ENCODE results near the gene DENND2C. TPM values are rescaled to one million over a fixed set of nuclear protein-coding genes. Genes with fewer than 3 reads are reported as not detected.
A peak's percentile ranks its signal among the peaks of the same experiment; 100 is the strongest.

The DENND2C gene
- total RNA-seq = 1 to 10 TPM; 2.3 to 3.1 TPM
- long read RNA-seq, full-length matches to known transcripts = 1 of 4 reads
- long read RNA-seq, partial matches to known transcripts = 2 of 4 reads
- long read RNA-seq, other reads (novel, unspliced or antisense) = 1 of 4 reads

- ATAC-seq = peak; percentile 53 to 78
- no peak for DNase-seq
- intact Hi-C loops (cut with DNase I) = loop anchor here in 1 of 2 donors (10.0 kb wide), 1 partner anchor 85 kb away; the partner anchor contains the start of gene BCAS2
Measured at GRCh38 chr1:114669562-114670082, at the start of gene DENND2C. Gene DENND2C, minus strand, starts transcription at chr1:114670049. Its CDS starts 44,065 bp downstream, at chr1:114625984.

GRCh38 chr1:114719424-114719787, 49.6 kb upstream of the DENND2C start:
- ATAC-seq (no peak), DNase-seq (no peak)
- intact Hi-C loops (cut with DNase I) = no loop called here

GRCh38 chr1:114718661-114719423, 49.0 kb upstream of the DENND2C start:
- intact Hi-C loops (cut with DNase I) = no loop called here
- no peak for DNase-seq
- no peak for ATAC-seq

GRCh38 chr1:114716304-114717170, 46.7 kb upstream of the DENND2C start, which contains the start of gene NRAS:
Gene NRAS, minus strand, starts transcription at chr1:114716771. Its CDS starts 611 bp downstream, at chr1:114716160.
- peak; percentile 99 to 100 for ATAC-seq
- intact Hi-C loops (cut with DNase I) = no loop called here
- DNase-seq = peak; percentile 97

- ATAC-seq (peak in 1 of 2 donors; percentile 10), DNase-seq (no peak)
- intact Hi-C loops (cut with DNase I) = no loop called here
Measured at GRCh38 chr1:114715952-114716303, 46.1 kb upstream of the DENND2C start.

- DNase-seq = no peak
- ATAC-seq = no peak
- intact Hi-C loops (cut with DNase I) = no loop called here
Measured at GRCh38 chr1:114712977-114713376, 43.1 kb upstream of the DENND2C start.

- DNase-seq (no peak), ATAC-seq (no peak)
- intact Hi-C loops (cut with DNase I) = no loop called here
Measured at GRCh38 chr1:114710360-114710759, 40.5 kb upstream of the DENND2C start.

GRCh38 chr1:114707604-114708003, 37.8 kb upstream of the DENND2C start:
- DNase-seq (no peak), ATAC-seq (no peak)
- intact Hi-C loops (cut with DNase I) = no loop called here

- no peak for ATAC-seq
- no peak for DNase-seq
- intact Hi-C loops (cut with DNase I) = no loop called here
Measured at GRCh38 chr1:114703242-114703641, 33.4 kb upstream of the DENND2C start.

GRCh38 chr1:114702737-114703136, 32.9 kb upstream of the DENND2C start:
- ATAC-seq (no peak), DNase-seq (no peak)
- intact Hi-C loops (cut with DNase I) = no loop called here

GRCh38 chr1:114701931-114702330, 32.1 kb upstream of the DENND2C start:
- intact Hi-C loops (cut with DNase I) = no loop called here
- DNase-seq = no peak
- ATAC-seq = no peak

- intact Hi-C loops (cut with DNase I) = no loop called here
- ATAC-seq = no peak
- DNase-seq = no peak
Measured at GRCh38 chr1:114700036-114700600, 30.3 kb upstream of the DENND2C start.

- no peak for DNase-seq
- no peak for ATAC-seq
- intact Hi-C loops (cut with DNase I) = no loop called here
Measured at GRCh38 chr1:114696810-114697209, 27.0 kb upstream of the DENND2C start.

- DNase-seq (no peak), ATAC-seq (no peak)
- intact Hi-C loops (cut with DNase I) = no loop called here
Measured at GRCh38 chr1:114695430-114696058, 25.7 kb upstream of the DENND2C start, which contains the start of gene AMPD1. Gene AMPD1, minus strand, starts transcription at chr1:114695546. Its CDS starts 75 bp downstream, at chr1:114695471.

- intact Hi-C loops (cut with DNase I) = no loop called here
- no peak for ATAC-seq
- no peak for DNase-seq
Measured at GRCh38 chr1:114694540-114695310, 24.9 kb upstream of the DENND2C start.

- intact Hi-C loops (cut with DNase I) = no loop called here
- ATAC-seq (no peak), DNase-seq (no peak)
Measured at GRCh38 chr1:114692947-114693346, 23.1 kb upstream of the DENND2C start.

GRCh38 chr1:114691061-114691460, 21.2 kb upstream of the DENND2C start:
- intact Hi-C loops (cut with DNase I) = no loop called here
- DNase-seq (no peak), ATAC-seq (no peak)

- ATAC-seq (no peak), DNase-seq (no peak)
- intact Hi-C loops (cut with DNase I) = no loop called here
Measured at GRCh38 chr1:114690148-114690547, 20.3 kb upstream of the DENND2C start.
